Hepatocyte (in vitro differentiated cells): ENCODE measurements around the gene KBTBD8. TPM values are rescaled to one million over a fixed set of nuclear protein-coding genes. Genes with fewer than 3 reads are reported as not detected.

Experiments
- DNase-seq: peaks from one replicate; pipeline ENCODE4 v3.0.0-alpha.2; 2016; ENCODE audit warnings: low spot score
- H2AFZ ChIP-seq: fragments of 200-600 bp; sonication (generic); 2 replicates; pipeline ENCODE4 v1.6.0; 2016; ENCODE audit warnings: antibody characterized with exemption, mild to moderate bottlenecking
- H3K27ac ChIP-seq: fragments of 200-600 bp; sonication (generic); 2 replicates; pipeline ENCODE4 v1.5.1; 2016; ENCODE audit warnings: mild to moderate bottlenecking
- H3K27me3 ChIP-seq: fragments of 200-600 bp; sonication (generic); 2 replicates; pipeline ENCODE4 v1.6.1; 2016
- H3K36me3 ChIP-seq: fragments of 200-600 bp; sonication (generic); replicated peaks from 2 replicates; pipeline ENCODE4 v1.5.1; 2016; ENCODE audit warnings: low read depth; ENCODE audit not compliant: insufficient read depth
- H3K4me1 ChIP-seq: fragments of 200-600 bp; sonication (generic); 2 replicates; pipeline ENCODE4 v1.5.1; 2016; ENCODE audit warnings: mild to moderate bottlenecking, moderate library complexity; ENCODE audit not compliant: insufficient read depth
- H3K4me2 ChIP-seq: fragments of 200-600 bp; sonication (generic); 2 replicates; pipeline ENCODE4 v1.6.0; 2016
- H3K4me3 ChIP-seq: fragments of 200-600 bp; sonication (generic); 2 replicates; pipeline ENCODE4 v1.5.1; 2016; ENCODE audit warnings: mild to moderate bottlenecking
- H3K79me2 ChIP-seq: fragments of 200-600 bp; sonication (generic); 2 replicates; pipeline ENCODE4 v1.6.0; 2017; ENCODE audit warnings: mild to moderate bottlenecking
- H3K9me2 ChIP-seq: fragments of 200-600 bp; sonication (generic); replicated peaks from 2 replicates; pipeline ENCODE4 v1.6.0; 2017; ENCODE audit warnings: mild to moderate bottlenecking; ENCODE audit not compliant: insufficient read depth
- H3K9me3 ChIP-seq: fragments of 200-600 bp; sonication (generic); 2 replicates; pipeline ENCODE4 v1.5.1; 2016; ENCODE audit warnings: low read depth, mild to moderate bottlenecking
- H4K20me1 ChIP-seq: fragments of 200-600 bp; sonication (generic); 2 replicates; pipeline ENCODE4 v1.6.0; 2016; ENCODE audit warnings: mild to moderate bottlenecking; ENCODE audit not compliant: insufficient read depth, poor library complexity, severe bottlenecking
- CTCF ChIP-seq: fragments of 200-600 bp; sonication (generic); IDR thresholded peaks from 2 replicates; pipeline ENCODE4 v1.5.1; 2016; ENCODE audit warnings: antibody characterized with exemption, mild to moderate bottlenecking; ENCODE audit not compliant: poor library complexity
- EZH2 ChIP-seq: fragments of 200-600 bp; sonication (generic); IDR thresholded peaks from 2 replicates; pipeline ENCODE4 v1.6.1; 2016; ENCODE audit warnings: antibody characterized with exemption, mild to moderate bottlenecking, borderline replicate concordance
- EZH2phosphoT487 ChIP-seq: fragments of 200-600 bp; sonication (generic); IDR thresholded peaks from one replicate; pipeline ENCODE4 v1.6.1; 2018; ENCODE audit warnings: antibody characterized with exemption, mild to moderate bottlenecking, low read depth, moderate library complexity; ENCODE audit not compliant: unreplicated experiment, severe bottlenecking
- WGBS: methylation state at CpG from one replicate; pipeline ENCODE4 v1.1.6; 2016; ENCODE audit warnings: low lambda C conversion rate; ENCODE audit errors: missing lambda C conversion rate; 5-methylcytosine and 5-hydroxymethylcytosine counted together
- polyA plus RNA-seq: library from polyadenylated mRNA; unstranded; fragments of >200 nt; fragmentation: Nextera tagmentation; extraction: Ambion mirVana; gene quantifications from 2 replicates; pipeline ENCODE4 v1.2.1, GENCODE V29; 2016
- total RNA-seq: library from RNA; depleted of rRNA; stranded (reverse); fragments of >200 nt; gene quantifications from 2 replicates; pipeline ENCODE4 v1.2.3, GENCODE V29; 2014

Gene KBTBD8
- total and polyA plus RNA-seq, 2 experiments from 2014 or later = 3.9 to 14.2 TPM

DNA sequence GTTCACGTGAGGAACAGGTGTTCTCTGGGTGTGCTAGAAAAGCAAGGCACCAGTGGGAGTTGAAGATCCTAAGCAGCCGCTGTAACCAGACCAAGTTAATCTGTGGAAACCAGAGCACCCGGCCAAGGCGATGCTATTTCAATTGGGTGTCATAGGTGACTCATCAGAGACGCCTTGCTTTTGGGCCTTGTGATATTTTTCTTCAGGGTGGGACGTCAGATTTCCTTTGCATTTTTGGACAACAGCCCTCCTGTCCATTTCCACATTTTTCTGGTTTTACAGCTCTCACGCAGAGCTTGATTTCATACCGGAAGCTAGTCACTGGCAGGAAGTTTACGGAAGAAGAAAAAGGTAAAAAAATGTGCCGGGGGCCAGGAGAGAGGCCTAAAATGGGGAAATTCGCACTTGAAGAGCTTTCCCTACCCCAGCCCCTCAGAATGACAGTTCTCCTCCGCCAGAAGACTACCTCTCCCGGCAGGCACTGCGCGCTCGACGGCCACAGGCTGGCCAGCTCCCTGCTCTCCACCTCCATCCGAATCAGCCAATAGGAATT, 471 bp upstream of the KBTBD8 start:
- H3K4me2 ChIP-seq = peak overlapping the region; percentile 71
- no peaks in the 10 kb centered on the region for H3K36me3 ChIP-seq
- DNase-seq = peak; percentile 98
- H3K9me2 ChIP-seq = no peaks in the 10 kb centered on the region
- H3K79me2 ChIP-seq = peaks cover 2% of the 10 kb centered on the region
- 13% methylated on average over 18 of the region's 18 CpGs for WGBS
- no peak overlapping the region for H3K27ac ChIP-seq
- no peak overlapping the region for H3K4me3 ChIP-seq
- H4K20me1 ChIP-seq = no peaks in the 10 kb centered on the region
- H3K4me1 ChIP-seq = peaks cover 4% of the 10 kb centered on the region
- peaks cover 15% of the 10 kb centered on the region for H3K27me3 ChIP-seq
- no peak for TF ChIP-seq CTCF
- TF ChIP-seq EZH2 = no peak
- no peak for TF ChIP-seq EZH2phosphoT487
- H3K9me3 ChIP-seq = no peaks in the 10 kb centered on the region
- peak overlapping the region; percentile 35 for H2AFZ ChIP-seq

- TF ChIP-seq EZH2phosphoT487 = no peak
- TF ChIP-seq EZH2 = no peak
- TF ChIP-seq CTCF = no peak
- Histone ChIP-seq H3K9me3 (no peaks in the 10 kb centered on the region), H3K27me3 (peaks cover 15% of the 10 kb centered on the region), H3K36me3 (no peaks in the 10 kb centered on the region), H2AFZ (peak overlapping the region; percentile 51), H3K27ac (peak overlapping the region; percentile 2), H3K4me3 (peak overlapping the region; percentile 30), H3K4me1 (peaks cover 4% of the 10 kb centered on the region), H4K20me1 (no peaks in the 10 kb centered on the region), H3K79me2 (peaks cover 2% of the 10 kb centered on the region), H3K9me2 (no peaks in the 10 kb centered on the region), H3K4me2 (peak overlapping the region; percentile 91)
- 5% methylated on average over 10 of the region's 10 CpGs for WGBS
- DNase-seq = no peak
Measured at GRCh38 chr3:66998904-66999235, 763 bp downstream of the KBTBD8 start.

DNA sequence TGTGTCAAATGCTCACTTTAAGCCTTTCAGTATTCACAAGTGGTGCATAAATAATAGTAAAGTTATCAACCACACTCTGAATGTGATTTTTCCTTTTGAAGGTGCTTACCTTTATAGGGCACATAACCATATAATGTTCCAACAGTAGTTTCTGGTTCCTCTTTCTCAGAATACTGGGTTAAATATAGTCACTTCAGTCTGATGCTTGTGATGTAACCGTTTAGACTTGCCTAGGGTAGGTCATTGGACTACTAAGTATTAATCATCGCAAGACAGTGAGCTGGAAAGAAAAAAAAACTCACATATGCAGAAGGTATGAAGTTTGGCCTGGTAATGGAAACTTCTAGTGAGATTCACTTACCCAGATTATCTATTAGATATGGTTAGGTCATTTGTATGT, 1.9 kb downstream of the KBTBD8 start:
- DNase-seq = no peak
- no peak for TF ChIP-seq CTCF
- no peak for TF ChIP-seq EZH2phosphoT487
- TF ChIP-seq EZH2 = no peak
- H3K4me3 ChIP-seq = no peak overlapping the region

More for the DNA sequence above, 1.9 kb downstream of the KBTBD8 start:
- Histone ChIP-seq H3K4me1 (peaks cover 4% of the 10 kb centered on the region), H3K4me2 (no peak overlapping the region), H3K9me3 (no peaks in the 10 kb centered on the region), H4K20me1 (no peaks in the 10 kb centered on the region), H2AFZ (no peak overlapping the region), H3K36me3 (no peaks in the 10 kb centered on the region), H3K27ac (no peak overlapping the region), H3K27me3 (peaks cover 9% of the 10 kb centered on the region), H3K9me2 (no peaks in the 10 kb centered on the region), H3K79me2 (peaks cover 2% of the 10 kb centered on the region)
- 89% methylated on average over 2 of the region's 2 CpGs for WGBS
